ENCODE measurements around the gene SDF2L1. TPM values are rescaled to one million over a fixed set of nuclear protein-coding genes. Genes with fewer than 3 reads are reported as not detected.

Gene SDF2L1
- total RNA-seq, 2 donors from 2014 or later = 38.7 to 44.3 TPM

Small RNA genes lying within 50 kb of the gene (microRNA-seq; reads per million reads assigned to microRNA genes)
- gene MIR130B (262 to 398 reads per million in 2 donors), gene MIR301B (2.0 to 27.5 reads per million in 2 donors)

Other genes with a start within 250 kb of the SDF2L1 start
- 1 to 10 TPM; 1.6 to 2.8 TPM for gene HIC2, start 224.9 kb upstream of the SDF2L1 start, total RNA-seq
- under 1 TPM; 0.31 to 0.82 TPM for gene TMEM191C, start 174.9 kb upstream of the SDF2L1 start, total RNA-seq
- under 1 TPM; 0.05 to 0.21 TPM for gene RIMBP3C, start 90.8 kb upstream of the SDF2L1 start, total RNA-seq
- gene UBE2L3, start 74.6 kb upstream of the SDF2L1 start, total RNA-seq = 10 to 100 TPM; 40.1 to 42.3 TPM
- gene YDJC, start 12.3 kb upstream of the SDF2L1 start, total RNA-seq = 1 to 10 TPM; 5.7 to 6.4 TPM
- under 1 TPM; 0.18 to 0.44 TPM for gene CCDC116, start 9.5 kb upstream of the SDF2L1 start, total RNA-seq
- gene PPIL2, start 23.7 kb downstream of the SDF2L1 start, total RNA-seq = 10 to 100 TPM; 21.0 to 23.2 TPM
- 1 to 10 TPM; 4.6 to 5.3 TPM for gene YPEL1, start 93.5 kb downstream of the SDF2L1 start, total RNA-seq
- gene MAPK1, start 225.3 kb downstream of the SDF2L1 start, total RNA-seq = 100 to 1,000 TPM in 1 of 2 donors, 10 to 100 TPM in 1; 98.3 to 104 TPM

Measured in left cardiac atrium (tissue), 2 donors.